GM18907 (cell line): ENCODE data around the gene LRRN2.

Experiments
- ATAC-seq: cut with Tn5 transposase; IDR thresholded peaks from one replicate; pipeline ENCODE4 v1.9.1; 2021; ENCODE audit warnings: mild to moderate bottlenecking, moderate library complexity; ENCODE audit not compliant: unreplicated experiment

LRRN2 gene

DNA sequence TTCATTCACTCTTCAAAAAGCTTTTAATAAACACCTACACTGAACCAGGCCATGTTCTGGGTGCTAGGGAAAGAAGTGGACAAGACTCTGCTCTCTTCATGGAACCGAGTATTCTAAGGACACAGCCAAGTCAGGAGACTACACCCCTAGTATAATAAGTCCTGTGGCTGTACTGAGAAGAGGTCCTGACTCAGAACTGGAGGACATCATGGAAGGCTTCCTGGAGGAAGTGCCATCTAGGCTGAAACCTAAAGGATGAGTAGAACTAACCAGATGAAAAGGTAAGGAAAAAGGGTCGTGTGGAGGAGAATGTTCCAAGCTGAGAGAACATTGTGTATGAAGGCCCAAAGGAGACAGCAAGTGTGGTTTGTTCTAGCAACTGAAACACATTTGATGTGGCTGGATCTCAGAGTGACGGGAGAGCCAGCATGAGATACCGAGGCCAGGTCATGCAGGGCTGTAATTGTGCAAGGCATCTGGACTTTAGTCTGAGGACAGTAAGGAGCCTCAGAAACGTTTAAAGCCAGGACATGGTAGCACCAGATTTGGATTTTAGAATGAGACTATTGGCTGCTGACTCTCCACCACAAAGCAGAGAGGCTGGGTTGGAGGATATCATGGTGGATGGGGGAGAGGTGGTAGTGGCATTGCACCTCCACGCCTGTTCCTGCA, 82.5 kb downstream of the LRRN2 start:
- no peak for ATAC-seq

DNA sequence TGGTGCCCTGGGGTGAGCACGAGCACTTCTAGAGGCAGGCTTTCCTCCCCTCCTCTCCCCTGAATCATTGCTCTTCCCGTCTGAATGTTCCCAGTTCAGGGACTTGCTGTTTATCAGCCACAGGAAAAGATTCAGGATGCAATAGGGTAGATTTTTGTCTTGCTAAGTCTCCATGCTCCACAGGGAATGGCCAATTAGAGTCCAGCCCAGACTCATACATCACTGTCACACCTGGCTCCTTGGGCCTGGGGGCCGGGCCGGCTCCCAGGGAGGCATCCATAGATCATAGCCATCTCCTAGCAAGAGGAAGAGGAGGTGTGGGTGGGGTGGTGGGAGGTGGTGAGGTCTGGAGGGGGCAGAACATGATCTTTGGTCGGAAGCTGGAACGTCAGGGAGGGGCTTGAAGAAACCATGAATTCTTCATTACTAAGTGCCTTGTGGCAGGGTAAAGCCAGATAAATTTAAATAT, 83.4 kb downstream of the LRRN2 start:
- ATAC-seq = no peak

DNA sequence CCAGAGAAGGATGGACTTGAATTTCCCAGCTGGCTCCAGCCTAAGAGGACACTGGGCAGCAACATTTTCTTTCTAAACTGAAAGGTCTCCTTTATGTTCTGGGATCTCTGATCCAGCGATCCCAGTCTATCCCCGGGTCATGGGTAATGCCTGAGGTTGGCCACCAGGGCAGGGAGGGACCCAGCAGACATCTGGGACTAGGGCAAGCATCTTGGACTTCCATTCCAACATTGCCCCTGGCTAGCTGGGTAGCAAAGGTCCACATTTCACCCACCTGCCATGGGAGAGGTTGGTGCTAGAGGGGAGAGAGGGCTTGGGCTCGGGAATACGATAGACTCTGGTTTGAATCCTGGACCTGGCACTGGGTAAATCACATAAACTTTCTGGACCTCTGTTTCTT, 84.6 kb downstream of the LRRN2 start:
- no peak for ATAC-seq

DNA sequence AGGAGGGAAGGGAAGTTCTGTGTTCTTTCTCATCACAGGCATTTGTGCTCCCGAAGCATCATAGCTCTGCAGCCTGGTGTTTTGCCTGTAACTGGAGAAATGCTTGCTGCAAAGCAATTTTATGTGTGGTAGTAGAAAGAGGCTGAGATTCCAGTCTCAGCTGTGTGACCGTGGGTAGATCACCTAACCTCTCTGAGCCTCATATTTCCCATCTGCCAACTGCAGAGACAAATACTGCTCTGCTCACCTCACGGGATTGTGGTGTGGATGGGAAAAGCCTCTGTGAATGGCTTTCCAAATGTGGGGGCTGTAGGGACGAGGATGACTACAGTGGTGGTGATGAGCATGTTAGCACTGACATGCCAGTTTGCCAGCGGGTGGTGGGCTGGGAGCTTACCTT, 85.3 kb downstream of the LRRN2 start:
- ATAC-seq = no peak

DNA sequence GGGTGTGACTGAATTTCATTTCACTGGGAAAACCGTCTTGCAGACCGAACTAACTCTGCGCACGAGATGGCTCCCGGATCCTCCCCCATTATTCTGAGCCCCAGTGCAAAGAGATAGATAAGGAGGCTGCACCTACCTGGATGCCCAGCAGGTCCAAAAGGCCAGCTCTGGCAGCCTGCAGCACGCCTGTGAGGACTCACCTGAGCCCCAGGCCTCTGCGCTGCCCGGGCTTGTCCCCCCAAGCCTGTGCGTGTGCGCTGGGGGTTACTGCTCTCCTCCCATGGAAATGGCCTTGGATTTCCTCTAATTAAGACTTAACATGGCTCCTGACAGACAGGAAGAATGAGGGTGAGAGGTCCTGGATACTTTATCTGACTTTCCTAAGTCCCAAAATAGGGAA, 85.9 kb downstream of the LRRN2 start:
- no peak for ATAC-seq

DNA sequence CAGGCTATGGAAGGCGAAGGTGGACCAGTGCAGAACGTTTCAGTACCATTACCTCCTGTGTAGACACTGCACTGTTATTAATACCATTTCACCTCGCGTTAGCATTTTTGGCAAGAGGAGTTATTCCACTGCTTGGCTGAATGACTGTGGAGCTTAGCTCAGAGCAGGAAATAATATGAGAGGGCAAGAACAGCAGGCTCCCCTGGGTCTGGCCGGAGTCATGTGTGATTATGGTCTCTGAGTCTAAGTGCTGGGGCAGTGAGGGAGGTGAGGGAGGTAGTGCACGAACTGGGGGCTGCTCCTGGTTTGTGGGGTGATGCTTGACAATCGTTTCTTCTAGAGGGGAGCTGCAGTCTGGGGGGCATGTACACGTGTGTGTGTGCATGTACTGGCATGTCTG, 86.4 kb downstream of the LRRN2 start:
- ATAC-seq = no peak

DNA sequence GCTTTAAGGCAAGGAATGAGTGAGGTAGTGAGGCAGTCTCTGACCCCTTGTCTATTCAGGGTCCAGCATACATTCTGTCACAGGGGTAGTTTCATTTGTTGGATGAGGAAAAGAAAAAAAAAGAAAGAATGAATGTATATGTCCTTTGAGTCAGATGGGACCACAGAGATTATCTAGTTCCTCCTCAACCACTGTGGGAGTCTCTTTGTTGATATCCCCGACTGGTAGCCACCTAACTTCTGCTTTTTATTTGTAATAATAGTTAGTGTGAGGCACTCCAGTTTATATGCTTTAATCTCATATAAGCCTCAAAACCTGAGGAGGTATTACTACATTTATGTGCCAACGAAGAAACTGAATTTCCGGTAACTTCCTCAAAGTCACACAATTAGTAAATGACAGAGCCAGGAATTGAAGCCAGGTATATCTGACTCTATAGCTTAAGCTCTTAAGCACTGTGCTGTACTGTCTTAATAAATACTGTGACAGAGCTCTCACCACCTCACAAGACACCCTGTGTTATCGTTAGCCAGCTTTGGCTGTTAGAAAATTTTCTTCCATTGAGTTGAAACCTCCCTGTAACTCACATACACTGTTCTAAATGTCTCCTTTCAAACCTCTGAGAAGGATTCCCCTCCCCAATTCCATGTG, 87.1 kb downstream of the LRRN2 start:
- ATAC-seq = no peak

DNA sequence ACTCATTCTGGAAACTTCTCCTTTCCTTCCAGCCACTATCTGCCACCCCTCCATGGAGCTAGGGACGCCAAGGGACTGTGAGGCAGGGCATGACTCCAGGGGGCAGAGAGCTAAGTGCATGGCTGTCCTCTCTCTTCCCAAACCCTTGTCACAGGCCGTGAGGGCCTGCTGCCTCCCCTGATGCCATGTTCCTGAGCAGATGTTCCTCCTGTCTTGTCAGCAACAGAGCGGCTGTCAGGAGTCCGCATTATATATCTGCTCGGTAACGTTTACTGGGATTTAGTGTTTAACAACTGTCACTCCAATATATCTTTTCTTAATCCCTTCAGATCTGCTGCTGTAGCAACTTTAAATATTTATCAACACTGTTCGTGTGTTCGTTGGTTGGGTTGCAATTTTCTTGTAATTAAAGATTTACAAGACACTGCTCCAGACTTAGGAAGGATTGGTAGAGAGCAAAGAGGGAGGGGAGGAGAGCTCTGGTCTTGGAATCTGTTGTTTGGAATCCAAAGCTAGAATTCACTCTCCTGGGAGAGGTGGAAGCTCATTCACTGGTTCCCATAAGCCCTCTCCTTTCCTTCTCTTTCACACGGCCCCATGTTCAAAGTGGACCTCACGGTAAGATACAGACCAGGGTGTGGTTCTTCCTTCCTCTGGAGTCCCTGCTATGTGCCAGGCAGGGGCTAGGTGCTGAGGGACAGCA, 93.1 kb downstream of the LRRN2 start:
- no peak for ATAC-seq

DNA sequence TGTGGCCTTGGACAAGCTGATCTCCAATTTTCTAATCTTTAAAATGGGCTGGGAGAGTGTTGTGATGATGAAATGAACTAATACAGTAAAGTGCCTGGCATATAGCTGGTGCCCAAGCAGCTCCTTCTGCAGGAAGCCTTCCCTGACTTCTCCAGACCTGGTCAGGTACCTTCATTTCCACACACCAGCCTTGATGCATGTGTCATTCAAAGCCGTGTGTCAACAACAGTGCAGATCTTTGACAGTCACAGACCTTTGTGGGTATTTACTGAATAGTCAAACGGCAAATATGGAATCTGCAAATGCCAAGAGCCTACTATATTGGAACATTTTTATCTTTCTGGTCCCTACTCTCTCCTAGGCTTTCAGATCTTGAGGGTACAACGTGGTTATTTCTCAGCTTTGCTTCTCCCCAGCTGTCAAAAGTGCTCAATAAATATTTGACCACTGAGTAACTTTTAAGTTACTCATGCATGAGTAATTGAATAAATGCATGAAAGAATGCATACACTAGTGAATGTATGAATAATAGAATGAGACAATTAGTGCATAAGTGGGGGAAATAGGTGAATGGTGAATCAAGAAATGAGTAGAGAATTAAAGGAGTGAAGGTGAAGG, 94.0 kb downstream of the LRRN2 start:
- no peak for ATAC-seq

DNA sequence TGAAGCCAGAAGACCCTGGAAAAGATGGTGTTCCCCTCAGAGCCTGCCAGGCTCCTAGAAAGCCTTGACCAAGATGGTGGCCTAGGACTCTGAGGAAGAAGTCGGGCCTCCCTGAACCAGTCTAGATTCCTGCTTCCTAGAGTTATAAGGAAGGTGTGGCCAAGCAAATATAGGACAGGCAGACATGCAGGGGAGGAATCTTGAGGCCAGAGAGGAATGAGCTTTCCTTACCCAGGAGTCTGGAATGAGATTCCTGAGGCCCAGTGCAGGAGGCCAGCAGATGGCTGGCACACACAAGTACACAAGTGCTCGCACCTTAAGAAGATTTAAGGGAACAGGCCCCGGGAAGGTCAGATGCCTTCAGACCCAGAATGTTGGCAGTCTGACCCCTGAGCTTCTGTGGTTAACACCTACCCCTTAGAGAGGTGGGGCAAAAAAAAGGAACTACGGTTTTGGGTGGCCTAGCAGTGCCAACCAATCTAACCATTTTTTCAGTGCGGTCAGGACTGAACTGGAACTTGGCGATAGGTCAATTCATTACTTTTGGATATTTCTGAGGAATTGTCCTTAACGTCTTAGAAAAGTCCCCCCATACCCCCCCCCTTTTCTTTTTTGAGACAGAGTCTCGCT, 96.0 kb downstream of the LRRN2 start:
- ATAC-seq = no peak

DNA sequence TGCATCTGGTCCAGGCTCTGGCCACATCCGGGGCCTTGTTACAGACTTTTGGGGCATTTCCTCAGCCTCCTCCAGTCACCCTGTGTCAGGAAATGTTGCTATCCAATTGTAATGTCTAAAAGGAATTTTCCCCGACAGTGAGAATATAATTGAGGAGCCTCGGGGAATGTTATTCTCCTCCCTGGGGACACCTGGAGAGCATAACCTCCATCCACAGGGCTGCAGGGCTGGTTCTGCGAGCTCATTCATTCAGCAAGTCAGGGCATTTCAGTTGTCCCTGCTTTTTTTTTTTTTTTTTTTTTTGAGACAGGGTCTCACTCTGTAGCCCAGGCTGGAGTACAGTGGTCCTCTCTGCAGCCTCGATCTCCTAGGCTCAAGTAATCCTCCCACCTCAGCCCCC, 96.7 kb downstream of the LRRN2 start:
- no peak for ATAC-seq

DNA sequence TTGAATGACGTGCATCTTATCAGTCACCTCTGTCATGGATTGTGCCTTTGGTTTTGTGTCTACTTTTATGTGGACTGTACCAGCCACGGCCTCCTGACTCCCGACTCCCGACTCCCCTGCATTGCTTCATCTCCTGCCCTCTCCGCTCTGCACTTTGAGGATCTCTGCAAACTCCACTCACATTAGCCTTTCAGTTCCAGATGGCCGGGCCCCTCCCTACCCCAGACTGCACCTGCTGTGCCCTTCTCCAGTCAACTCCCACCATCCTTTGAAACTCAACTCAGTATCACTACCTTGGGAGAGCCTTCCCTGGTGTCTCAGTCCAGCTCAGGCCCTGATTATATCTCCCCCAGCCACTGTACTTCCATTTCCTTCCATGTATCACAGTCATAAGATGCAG, 97.9 kb downstream of the LRRN2 start:
- no peak for ATAC-seq

DNA sequence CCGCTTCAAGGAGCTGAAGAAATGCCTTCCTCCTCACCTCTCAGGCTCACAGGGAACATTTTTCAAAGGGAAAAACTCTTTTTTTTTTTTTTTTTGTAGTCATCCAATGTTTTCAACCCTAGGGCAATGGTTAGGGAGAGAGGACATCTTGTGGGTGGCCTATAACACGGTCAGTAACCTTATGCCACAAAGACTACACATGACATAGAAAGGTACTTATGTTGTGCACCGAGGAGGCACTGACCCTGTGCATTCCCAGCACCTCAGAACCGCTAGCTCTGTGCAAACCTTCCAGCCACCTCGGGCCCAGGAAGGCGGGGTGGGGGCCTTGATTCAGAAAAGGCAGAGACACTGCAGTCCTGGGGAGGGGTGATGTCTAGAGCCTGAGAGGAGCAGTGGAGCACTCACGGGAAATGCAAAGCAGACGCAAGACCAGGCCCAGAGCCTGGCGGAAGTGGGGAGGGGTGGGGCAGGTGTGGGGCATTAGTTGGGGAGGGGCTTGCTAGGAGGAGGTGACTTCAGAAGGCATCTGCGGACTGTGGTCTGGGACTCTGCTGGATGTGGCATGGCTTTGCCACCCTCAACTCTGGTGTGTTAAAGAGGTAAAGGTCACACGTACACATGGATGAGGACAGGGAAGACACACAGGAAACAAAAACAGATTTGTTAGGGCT, 100.7 kb downstream of the LRRN2 start:
- ATAC-seq = no peak

DNA sequence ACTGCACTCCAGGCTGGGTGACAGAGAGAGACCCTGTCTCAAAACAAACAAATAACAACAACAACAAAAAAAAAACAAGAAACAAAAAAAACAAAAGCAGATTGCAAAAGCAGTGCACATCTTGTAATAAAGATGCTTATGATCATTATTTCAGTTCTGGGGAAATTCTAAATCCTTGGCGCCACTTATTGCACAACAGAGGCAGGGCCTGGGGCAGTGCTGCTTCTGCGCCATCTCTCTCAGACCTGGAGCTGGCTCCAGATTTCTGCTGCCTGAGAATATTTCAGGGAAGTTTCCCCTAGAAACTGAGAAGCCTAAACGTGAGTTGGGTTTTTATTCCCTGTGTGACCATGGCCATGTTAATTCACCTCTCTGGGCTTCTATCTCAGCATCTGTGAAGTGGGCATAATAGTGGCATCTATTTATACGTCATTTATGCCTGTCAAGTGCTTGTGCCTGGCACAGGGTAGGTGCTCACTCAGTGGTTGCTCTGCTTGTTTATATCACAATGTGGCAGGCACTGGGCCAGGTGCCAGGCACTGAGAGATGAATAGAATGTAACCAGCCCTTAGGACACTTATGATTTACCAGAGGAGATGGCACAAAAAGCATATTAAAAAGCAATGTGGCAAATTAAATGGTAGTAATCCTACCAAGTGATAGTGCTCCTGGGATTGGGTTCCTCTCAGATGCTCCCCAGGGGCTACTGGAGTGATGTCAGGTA, 101.5 kb downstream of the LRRN2 start:
- no peak for ATAC-seq

DNA sequence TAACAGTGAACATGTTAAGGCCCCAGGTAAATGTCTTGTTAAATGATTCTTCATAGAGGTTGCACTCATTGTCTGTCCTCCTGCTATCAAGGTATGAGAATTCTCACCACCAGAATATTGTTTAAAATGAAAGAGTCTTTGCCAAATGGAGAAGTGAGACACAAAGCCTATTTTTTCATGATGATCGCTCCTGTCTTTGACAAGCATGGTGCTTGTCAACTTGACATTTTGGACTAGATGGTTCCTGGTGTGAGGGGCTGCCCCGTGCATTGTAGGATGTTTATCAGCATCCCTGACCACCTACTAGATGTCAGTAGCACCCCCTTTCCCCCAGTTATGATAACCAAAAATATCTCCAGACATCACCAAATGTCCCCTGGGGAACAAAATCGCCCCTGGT, 103.8 kb downstream of the LRRN2 start:
- no peak for ATAC-seq

DNA sequence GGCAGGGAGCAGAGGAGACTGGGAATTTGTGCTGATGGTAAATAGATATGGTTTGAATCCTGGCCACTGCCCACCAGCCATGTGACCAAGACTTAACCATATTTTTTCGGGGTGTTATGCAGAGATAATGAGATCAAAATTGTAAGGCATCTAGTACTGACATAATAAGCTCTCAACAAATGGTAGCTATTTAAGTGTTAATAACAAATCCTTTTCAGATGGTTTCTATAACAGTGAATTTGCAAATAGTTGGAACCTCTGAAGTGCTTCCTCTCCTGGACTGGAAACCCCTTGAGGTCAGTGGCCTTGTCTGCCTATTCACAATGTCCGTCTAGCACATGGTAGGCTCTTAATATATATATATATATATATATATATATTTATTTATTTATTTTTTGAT, 104.7 kb downstream of the LRRN2 start:
- no peak for ATAC-seq

DNA sequence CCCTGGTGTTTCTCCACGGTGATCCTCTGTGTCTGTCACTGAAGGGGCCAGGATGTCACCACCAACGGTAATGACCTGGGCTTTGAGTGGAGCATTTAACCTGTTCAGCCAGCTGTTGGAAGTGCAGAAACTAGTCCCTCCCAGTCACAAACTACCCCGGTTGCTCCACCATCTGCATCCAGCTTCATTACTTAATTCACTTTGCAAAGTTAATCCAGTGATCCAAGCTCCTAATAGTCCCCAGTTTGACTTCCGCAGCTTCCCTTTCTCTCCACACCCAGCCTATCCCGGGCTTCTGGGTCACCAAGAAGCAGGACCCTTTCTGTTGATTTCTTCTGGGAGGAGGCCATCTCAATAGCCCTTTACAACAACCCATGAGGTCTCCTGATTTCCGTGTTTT, 105.9 kb downstream of the LRRN2 start:
- no peak for ATAC-seq

DNA sequence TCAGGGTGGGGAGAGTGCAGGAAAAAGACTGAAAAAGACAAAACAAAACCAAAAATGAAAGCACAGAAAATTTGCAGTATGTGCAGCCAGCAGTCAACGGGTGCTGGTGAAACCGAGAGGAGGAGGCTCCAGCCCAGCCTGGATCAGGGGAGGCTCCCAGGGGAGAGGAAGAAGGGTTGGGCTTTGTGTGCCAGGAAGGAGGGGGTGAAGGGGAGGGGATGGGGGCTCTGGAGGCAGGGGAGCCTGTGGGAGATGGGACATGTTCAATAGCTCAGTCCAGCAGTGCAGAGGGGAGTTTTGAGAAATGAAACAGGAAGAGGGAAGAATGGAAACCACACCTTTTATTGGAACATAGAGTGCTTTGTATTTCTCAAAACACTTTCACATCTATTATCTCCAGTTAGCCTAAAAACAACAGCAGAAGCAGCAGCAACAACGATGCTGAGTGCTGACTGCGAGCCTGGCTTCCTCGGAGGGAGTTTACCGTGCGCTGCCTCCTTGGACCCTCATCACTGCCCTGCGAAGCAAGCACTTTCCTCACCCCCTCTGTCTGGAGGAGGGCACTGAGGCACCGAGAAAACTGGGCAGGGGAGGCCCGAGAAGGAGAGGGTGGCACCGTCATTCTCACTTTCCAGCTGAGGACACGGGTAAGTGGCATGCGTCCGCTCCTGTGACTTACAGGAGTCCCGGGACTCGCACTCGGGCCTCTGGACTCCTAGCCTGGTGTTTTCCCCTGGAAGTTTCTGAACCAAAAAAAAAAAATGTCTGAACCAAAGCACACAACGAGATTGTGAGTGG, 106.5 kb downstream of the LRRN2 start:
- ATAC-seq = peak; percentile 66

DNA sequence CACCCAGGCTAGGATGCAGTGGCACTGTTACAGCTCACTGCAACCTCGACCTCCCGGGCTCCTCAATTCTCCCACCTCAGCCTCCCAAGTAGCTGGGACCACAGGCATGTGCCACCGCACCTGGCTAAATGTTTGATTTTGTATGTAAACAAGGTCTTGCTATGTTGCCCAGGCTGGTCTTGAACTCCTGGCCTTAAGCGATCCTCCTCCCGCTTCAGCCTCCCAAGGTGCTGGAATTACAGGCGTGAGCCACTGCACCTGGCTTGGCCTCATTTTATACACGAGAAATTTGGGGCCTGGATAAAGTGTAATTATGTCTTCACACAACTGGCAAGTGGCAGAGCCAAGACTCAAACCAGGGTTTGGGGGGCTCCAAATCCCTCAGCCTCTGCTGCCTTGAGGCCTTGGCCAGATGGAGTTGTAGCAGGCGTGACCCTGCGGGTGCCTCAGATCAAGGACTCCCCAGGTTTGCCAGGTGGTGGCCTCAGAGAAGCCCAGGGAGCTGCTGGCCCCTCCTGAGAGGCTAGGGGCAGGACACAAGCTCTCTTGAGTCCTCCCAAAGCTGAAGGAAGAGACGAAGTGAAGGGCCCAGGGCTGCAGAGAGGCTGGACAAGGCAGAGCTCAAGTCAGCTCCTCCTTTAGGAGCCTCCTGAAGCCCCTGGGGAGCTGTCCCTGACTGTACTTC, 107.6 kb downstream of the LRRN2 start:
- no peak for ATAC-seq
